ENCODE results near the gene NRTN.

- TF ChIP-seq CTCF (IDR thresholded peaks at IDR 0.05): no peak
- TF ChIP-seq POLR2A (IDR thresholded peaks at IDR 0.05): no peak
Measured at GRCh38 chr19:5828661-5829566, 24.0 kb downstream of the NRTN start.

All from esophagus squamous epithelium (tissue), 4 donors.